GM23338 (cell line): Measurements from ENCODE around the gene GBP5. TPM values are rescaled to one million over a fixed set of nuclear protein-coding genes. Genes with fewer than 3 reads are reported as not detected.

ENCODE experiments used
- ATAC-seq: fragments of 200-7000 bp; cut with Tn5 transposase; 3 replicates; pipeline ENCODE4 v1.9.1; 2020
- DNase-seq: peaks from one replicate; pipeline ENCODE4 v3.0.0-alpha.2; 2015; ENCODE audit warnings: low spot score
- H2AFZ ChIP-seq: fragments of 200-600 bp; sonication (generic); 2 replicates; pipeline ENCODE4 v1.8.0; 2016; ENCODE audit warnings: antibody characterized with exemption, mild to moderate bottlenecking, moderate library complexity
- H3F3A ChIP-seq: fragments of 200-600 bp; sonication (generic); replicated peaks from 2 replicates; pipeline ENCODE4 v1.8.0; 2017; ENCODE audit warnings: antibody characterized with exemption, mixed run types, low read depth
- H3K27ac ChIP-seq: fragments of 200-600 bp; sonication (generic); 2 replicates; pipeline ENCODE4 v1.6.1; 2016; ENCODE audit warnings: low read depth
- H3K27me3 ChIP-seq: fragments of 200-600 bp; sonication (generic); 2 replicates; pipeline ENCODE4 v1.8.0; 2016; ENCODE audit warnings: mild to moderate bottlenecking, mixed run types, moderate library complexity; ENCODE audit not compliant: insufficient read depth
- H3K36me3 ChIP-seq: fragments of 200-600 bp; sonication (generic); 2 replicates; pipeline ENCODE4 v1.8.0; 2016; ENCODE audit warnings: mild to moderate bottlenecking; ENCODE audit not compliant: insufficient read depth
- H3K4me1 ChIP-seq: fragments of 200-600 bp; sonication (generic); 2 replicates; pipeline ENCODE4 v1.8.0; 2016; ENCODE audit warnings: mild to moderate bottlenecking, moderate library complexity; ENCODE audit not compliant: insufficient read depth
- H3K4me2 ChIP-seq: fragments of 200-600 bp; sonication (generic); 2 replicates; pipeline ENCODE4 v1.7.1; 2017; ENCODE audit warnings: mixed run types
- H3K4me3 ChIP-seq: fragments of 200-600 bp; sonication (generic); 2 replicates; pipeline ENCODE4 v1.6.1; 2016; ENCODE audit warnings: mixed run types
- H3K79me2 ChIP-seq: fragments of 200-600 bp; sonication (generic); replicated peaks from 2 replicates; pipeline ENCODE4 v1.8.0; 2017; ENCODE audit warnings: mild to moderate bottlenecking; ENCODE audit not compliant: insufficient read depth
- H3K9me2 ChIP-seq: fragments of 200-600 bp; sonication (generic); 2 replicates; pipeline ENCODE4 v1.8.0; 2017; ENCODE audit not compliant: insufficient read depth
- H4K20me1 ChIP-seq: fragments of 200-600 bp; sonication (generic); replicated peaks from 2 replicates; pipeline ENCODE4 v1.8.0; 2017; ENCODE audit warnings: mild to moderate bottlenecking; ENCODE audit not compliant: insufficient read depth
- H3K27ac Mint-ChIP-seq: 2 replicates; pipeline ENCODE4 v1.8.0; 2020; ENCODE audit warnings: inconsistent platforms, mild to moderate bottlenecking, moderate library complexity, mixed read lengths
- H3K27me3 Mint-ChIP-seq: 3 replicates; pipeline ENCODE4 v1.8.0; 2022; ENCODE audit warnings: low read depth, mild to moderate bottlenecking, moderate library complexity, mixed read lengths, inconsistent platforms; ENCODE audit not compliant: insufficient read depth, poor library complexity
- H3K36me3 Mint-ChIP-seq: 3 replicates; pipeline ENCODE4 v1.8.0; 2021; ENCODE audit warnings: low read depth, mild to moderate bottlenecking, inconsistent platforms, moderate library complexity, mixed read lengths
- H3K4me1 Mint-ChIP-seq: 3 replicates; pipeline ENCODE4 v1.8.0; 2020; ENCODE audit warnings: mild to moderate bottlenecking, inconsistent platforms, mixed read lengths
- H3K4me3 Mint-ChIP-seq: 3 replicates; pipeline ENCODE4 v1.8.0; 2021; ENCODE audit warnings: moderate library complexity, mild to moderate bottlenecking, inconsistent platforms, mixed read lengths
- H3K9me3 Mint-ChIP-seq: 3 replicates; pipeline ENCODE4 v1.8.0; 2020; ENCODE audit warnings: moderate library complexity, mild to moderate bottlenecking, inconsistent platforms, mixed read lengths
- CREB1 ChIP-seq: fragments of 250-450 bp; sonication (Bioruptor Pico); IDR thresholded peaks from 2 replicates; pipeline ENCODE4 v1.5.0; 2020; ENCODE audit warnings: low read depth, mild to moderate bottlenecking, moderate library complexity
- EZH2 ChIP-seq: fragments of 200-600 bp; sonication (generic); IDR thresholded peaks from one replicate; pipeline ENCODE4 v1.8.0; 2017; ENCODE audit warnings: antibody characterized with exemption, mild to moderate bottlenecking, low read depth; ENCODE audit not compliant: unreplicated experiment
- EZH2phosphoT487 ChIP-seq: fragments of 200-600 bp; sonication (generic); IDR thresholded peaks from one replicate; pipeline ENCODE4 v1.8.1; 2018; ENCODE audit warnings: antibody characterized with exemption; ENCODE audit not compliant: unreplicated experiment
- JUNB ChIP-seq: IDR thresholded peaks from one replicate; pipeline ENCODE4 v1.6.1; 2016; ENCODE audit warnings: antibody characterized with exemption; ENCODE audit not compliant: unreplicated experiment
- NANOG ChIP-seq: IDR thresholded peaks from 2 replicates; pipeline ENCODE4 v1.6.1; 2016; ENCODE audit warnings: antibody characterized with exemption, borderline replicate concordance
- POLR2AphosphoS5 ChIP-seq: IDR thresholded peaks from 2 replicates; pipeline ENCODE4 v1.6.1; 2016; ENCODE audit warnings: antibody characterized with exemption, low read depth
- STAT1 ChIP-seq: IDR thresholded peaks from one replicate; pipeline ENCODE4 v1.6.1; 2016; ENCODE audit warnings: antibody characterized with exemption; ENCODE audit not compliant: unreplicated experiment
- ZNF114 ChIP-seq: fragments of 250-450 bp; sonication (Bioruptor Pico); IDR thresholded peaks from 2 replicates; pipeline ENCODE4 v1.5.0; 2020; ENCODE audit warnings: mild to moderate bottlenecking, moderate library complexity
- ZNF331 ChIP-seq: fragments of 250-450 bp; sonication (Bioruptor Pico); IDR thresholded peaks from 2 replicates; pipeline ENCODE4 v1.5.0; 2020; ENCODE audit warnings: low read depth, mild to moderate bottlenecking, moderate library complexity
- polyA plus RNA-seq: library from polyadenylated mRNA; unstranded; fragments of >200 nt; fragmentation: Nextera tagmentation; extraction: Ambion mirVana; gene quantifications from 2 replicates; pipeline ENCODE4 v1.2.1, GENCODE V29; 2016
- total RNA-seq: library from RNA; depleted of rRNA; stranded (reverse); fragments of >200 nt; shearing (Covaris generic); gene quantifications from 2 replicates; pipeline ENCODE4 v1.2.3, GENCODE V29; 2014
- TF ChIP-seq, protein P1 (sequence below), 2 experiments: fragments of 200-600 bp in 1 of 2; sonication (generic) in 1 of 2; conservative IDR thresholded peaks; 2 replicates each; pipeline versions ENCODE4 v1.5.1 to v1.6.1; 2016 to 2017; ENCODE audit warnings: antibody characterized with exemption in 2 of 2, low read depth in 2 of 2, mild to moderate bottlenecking in 2 of 2, moderate library complexity in 1 of 2
- TF ChIP-seq, protein P2 (sequence below): IDR thresholded peaks from 2 replicates; pipeline ENCODE4 v1.6.1; 2016; ENCODE audit warnings: antibody characterized with exemption
- TF ChIP-seq, protein P3 (sequence below): fragments of 250-450 bp; sonication (Bioruptor Pico); IDR thresholded peaks from 2 replicates; pipeline ENCODE4 v1.5.0; 2020; ENCODE audit warnings: mild to moderate bottlenecking, moderate library complexity
- TF ChIP-seq, protein P4 (sequence below): IDR thresholded peaks from one replicate; pipeline ENCODE4 v1.6.1; 2018; ENCODE audit warnings: antibody characterized with exemption; ENCODE audit not compliant: unreplicated experiment

GBP5 gene
- total and polyA plus RNA-seq, 2 experiments from 2014 or later, result not detected

DNA sequence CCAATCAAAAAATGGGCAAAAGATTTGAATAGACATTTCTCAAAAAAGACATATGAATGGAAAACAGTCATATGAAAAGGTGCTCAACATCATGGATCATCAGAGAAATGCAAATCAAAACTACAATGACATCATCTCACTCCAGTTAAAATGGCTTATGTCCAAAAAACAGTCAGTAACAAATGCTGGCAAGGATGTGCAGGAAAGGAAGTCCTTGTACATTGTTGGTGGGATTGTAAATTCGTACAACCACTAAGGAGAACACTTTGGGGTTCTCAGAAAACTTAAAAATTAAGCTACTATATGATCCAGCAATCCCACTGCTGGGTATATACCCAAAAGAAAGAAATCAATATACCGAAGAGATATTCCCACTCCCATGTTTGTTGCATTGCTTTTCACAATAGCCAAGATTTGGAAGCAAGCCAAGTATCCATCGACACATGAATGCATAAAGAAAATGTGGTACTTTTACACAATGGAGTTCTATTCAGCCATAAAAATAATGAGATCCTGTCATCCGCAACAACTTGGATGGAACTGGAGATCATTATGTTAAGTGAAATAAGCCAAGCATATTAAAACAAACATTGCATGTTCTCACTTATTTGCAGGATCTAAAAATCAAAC, 17.9 kb downstream of the GBP5 start:
- no peak for TF ChIP-seq EZH2
- no peak for TF ChIP-seq POLR2AphosphoS5
- TF ChIP-seq NANOG, result no peak
- no peak for TF ChIP-seq ZNF114 (CRISPR knock-in tag)
- no peak for TF ChIP-seq CREB1
- TF ChIP-seq STAT1, result no peak
- no peak for TF ChIP-seq JUNB
- TF ChIP-seq, protein P1, sequence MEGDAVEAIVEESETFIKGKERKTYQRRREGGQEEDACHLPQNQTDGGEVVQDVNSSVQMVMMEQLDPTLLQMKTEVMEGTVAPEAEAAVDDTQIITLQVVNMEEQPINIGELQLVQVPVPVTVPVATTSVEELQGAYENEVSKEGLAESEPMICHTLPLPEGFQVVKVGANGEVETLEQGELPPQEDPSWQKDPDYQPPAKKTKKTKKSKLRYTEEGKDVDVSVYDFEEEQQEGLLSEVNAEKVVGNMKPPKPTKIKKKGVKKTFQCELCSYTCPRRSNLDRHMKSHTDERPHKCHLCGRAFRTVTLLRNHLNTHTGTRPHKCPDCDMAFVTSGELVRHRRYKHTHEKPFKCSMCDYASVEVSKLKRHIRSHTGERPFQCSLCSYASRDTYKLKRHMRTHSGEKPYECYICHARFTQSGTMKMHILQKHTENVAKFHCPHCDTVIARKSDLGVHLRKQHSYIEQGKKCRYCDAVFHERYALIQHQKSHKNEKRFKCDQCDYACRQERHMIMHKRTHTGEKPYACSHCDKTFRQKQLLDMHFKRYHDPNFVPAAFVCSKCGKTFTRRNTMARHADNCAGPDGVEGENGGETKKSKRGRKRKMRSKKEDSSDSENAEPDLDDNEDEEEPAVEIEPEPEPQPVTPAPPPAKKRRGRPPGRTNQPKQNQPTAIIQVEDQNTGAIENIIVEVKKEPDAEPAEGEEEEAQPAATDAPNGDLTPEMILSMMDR (conservative IDR thresholded peaks at IDR 0.05; ENCODE audit: low read depth in 2 of 2), result no peak
- TF ChIP-seq, protein P2, sequence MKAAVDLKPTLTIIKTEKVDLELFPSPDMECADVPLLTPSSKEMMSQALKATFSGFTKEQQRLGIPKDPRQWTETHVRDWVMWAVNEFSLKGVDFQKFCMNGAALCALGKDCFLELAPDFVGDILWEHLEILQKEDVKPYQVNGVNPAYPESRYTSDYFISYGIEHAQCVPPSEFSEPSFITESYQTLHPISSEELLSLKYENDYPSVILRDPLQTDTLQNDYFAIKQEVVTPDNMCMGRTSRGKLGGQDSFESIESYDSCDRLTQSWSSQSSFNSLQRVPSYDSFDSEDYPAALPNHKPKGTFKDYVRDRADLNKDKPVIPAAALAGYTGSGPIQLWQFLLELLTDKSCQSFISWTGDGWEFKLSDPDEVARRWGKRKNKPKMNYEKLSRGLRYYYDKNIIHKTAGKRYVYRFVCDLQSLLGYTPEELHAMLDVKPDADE, result no peak
- TF ChIP-seq, protein P3, sequence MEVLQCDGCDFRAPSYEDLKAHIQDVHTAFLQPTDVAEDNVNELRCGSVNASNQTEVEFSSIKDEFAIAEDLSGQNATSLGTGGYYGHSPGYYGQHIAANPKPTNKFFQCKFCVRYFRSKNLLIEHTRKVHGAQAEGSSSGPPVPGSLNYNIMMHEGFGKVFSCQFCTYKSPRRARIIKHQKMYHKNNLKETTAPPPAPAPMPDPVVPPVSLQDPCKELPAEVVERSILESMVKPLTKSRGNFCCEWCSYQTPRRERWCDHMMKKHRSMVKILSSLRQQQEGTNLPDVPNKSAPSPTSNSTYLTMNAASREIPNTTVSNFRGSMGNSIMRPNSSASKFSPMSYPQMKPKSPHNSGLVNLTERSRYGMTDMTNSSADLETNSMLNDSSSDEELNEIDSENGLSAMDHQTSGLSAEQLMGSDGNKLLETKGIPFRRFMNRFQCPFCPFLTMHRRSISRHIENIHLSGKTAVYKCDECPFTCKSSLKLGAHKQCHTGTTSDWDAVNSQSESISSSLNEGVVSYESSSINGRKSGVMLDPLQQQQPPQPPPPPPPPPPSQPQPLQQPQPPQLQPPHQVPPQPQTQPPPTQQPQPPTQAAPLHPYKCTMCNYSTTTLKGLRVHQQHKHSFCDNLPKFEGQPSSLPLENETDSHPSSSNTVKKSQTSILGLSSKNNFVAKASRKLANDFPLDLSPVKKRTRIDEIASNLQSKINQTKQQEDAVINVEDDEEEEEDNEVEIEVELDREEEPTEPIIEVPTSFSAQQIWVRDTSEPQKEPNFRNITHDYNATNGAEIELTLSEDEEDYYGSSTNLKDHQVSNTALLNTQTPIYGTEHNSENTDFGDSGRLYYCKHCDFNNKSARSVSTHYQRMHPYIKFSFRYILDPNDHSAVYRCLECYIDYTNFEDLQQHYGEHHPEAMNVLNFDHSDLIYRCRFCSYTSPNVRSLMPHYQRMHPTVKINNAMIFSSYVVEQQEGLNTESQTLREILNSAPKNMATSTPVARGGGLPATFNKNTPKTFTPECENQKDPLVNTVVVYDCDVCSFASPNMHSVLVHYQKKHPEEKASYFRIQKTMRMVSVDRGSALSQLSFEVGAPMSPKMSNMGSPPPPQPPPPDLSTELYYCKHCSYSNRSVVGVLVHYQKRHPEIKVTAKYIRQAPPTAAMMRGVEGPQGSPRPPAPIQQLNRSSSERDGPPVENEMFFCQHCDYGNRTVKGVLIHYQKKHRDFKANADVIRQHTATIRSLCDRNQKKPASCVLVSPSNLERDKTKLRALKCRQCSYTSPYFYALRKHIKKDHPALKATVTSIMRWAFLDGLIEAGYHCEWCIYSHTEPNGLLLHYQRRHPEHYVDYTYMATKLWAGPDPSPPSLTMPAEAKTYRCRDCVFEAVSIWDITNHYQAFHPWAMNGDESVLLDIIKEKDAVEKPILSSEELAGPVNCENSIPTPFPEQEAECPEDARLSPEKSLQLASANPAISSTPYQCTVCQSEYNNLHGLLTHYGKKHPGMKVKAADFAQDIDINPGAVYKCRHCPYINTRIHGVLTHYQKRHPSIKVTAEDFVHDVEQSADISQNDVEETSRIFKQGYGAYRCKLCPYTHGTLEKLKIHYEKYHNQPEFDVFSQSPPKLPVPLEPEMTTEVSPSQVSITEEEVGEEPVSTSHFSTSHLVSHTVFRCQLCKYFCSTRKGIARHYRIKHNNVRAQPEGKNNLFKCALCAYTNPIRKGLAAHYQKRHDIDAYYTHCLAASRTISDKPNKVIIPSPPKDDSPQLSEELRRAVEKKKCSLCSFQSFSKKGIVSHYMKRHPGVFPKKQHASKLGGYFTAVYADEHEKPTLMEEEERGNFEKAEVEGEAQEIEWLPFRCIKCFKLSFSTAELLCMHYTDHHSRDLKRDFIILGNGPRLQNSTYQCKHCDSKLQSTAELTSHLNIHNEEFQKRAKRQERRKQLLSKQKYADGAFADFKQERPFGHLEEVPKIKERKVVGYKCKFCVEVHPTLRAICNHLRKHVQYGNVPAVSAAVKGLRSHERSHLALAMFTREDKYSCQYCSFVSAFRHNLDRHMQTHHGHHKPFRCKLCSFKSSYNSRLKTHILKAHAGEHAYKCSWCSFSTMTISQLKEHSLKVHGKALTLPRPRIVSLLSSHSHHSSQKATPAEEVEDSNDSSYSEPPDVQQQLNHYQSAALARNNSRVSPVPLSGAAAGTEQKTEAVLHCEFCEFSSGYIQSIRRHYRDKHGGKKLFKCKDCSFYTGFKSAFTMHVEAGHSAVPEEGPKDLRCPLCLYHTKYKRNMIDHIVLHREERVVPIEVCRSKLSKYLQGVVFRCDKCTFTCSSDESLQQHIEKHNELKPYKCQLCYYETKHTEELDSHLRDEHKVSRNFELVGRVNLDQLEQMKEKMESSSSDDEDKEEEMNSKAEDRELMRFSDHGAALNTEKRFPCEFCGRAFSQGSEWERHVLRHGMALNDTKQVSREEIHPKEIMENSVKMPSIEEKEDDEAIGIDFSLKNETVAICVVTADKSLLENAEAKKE (CRISPR knock-in tag), result no peak
- TF ChIP-seq, protein P4, sequence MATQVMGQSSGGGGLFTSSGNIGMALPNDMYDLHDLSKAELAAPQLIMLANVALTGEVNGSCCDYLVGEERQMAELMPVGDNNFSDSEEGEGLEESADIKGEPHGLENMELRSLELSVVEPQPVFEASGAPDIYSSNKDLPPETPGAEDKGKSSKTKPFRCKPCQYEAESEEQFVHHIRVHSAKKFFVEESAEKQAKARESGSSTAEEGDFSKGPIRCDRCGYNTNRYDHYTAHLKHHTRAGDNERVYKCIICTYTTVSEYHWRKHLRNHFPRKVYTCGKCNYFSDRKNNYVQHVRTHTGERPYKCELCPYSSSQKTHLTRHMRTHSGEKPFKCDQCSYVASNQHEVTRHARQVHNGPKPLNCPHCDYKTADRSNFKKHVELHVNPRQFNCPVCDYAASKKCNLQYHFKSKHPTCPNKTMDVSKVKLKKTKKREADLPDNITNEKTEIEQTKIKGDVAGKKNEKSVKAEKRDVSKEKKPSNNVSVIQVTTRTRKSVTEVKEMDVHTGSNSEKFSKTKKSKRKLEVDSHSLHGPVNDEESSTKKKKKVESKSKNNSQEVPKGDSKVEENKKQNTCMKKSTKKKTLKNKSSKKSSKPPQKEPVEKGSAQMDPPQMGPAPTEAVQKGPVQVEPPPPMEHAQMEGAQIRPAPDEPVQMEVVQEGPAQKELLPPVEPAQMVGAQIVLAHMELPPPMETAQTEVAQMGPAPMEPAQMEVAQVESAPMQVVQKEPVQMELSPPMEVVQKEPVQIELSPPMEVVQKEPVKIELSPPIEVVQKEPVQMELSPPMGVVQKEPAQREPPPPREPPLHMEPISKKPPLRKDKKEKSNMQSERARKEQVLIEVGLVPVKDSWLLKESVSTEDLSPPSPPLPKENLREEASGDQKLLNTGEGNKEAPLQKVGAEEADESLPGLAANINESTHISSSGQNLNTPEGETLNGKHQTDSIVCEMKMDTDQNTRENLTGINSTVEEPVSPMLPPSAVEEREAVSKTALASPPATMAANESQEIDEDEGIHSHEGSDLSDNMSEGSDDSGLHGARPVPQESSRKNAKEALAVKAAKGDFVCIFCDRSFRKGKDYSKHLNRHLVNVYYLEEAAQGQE, result no peak
- TF ChIP-seq EZH2phosphoT487, result no peak
- no peak for TF ChIP-seq ZNF331 (CRISPR knock-in tag)
- no peaks in the 10 kb centered on the region for H3K79me2 ChIP-seq
- H3K4me3 ChIP-seq, result no peak overlapping the region
- H3K27ac Mint-ChIP-seq, result no peak overlapping the region
- H3K27ac ChIP-seq, result no peak overlapping the region
- no peaks in the 10 kb centered on the region for H3K36me3 ChIP-seq
- no peaks in the 10 kb centered on the region for H3K27me3 ChIP-seq
- H3K27me3 Mint-ChIP-seq, result no peaks in the 10 kb centered on the region
- no peaks in the 10 kb centered on the region for H3K36me3 Mint-ChIP-seq
- H3K4me2 ChIP-seq, result no peak overlapping the region
- no peaks in the 10 kb centered on the region for H3K9me2 ChIP-seq
- H3K4me1 ChIP-seq, result no peaks in the 10 kb centered on the region
- no peak for DNase-seq
- no peak overlapping the region for H2AFZ ChIP-seq
- ATAC-seq, result no peak
- no peak overlapping the region for H3K4me3 Mint-ChIP-seq
- H3K4me1 Mint-ChIP-seq, result peaks cover under 1% of the 10 kb centered on the region; the same call in 1 of the 3 replicates
- no peaks in the 10 kb centered on the region for H3F3A ChIP-seq
- no peaks in the 10 kb centered on the region; the same call in 1 of the 2 replicates for H4K20me1 ChIP-seq
- H3K9me3 Mint-ChIP-seq, result no peaks in the 10 kb centered on the region
